CD4-positive, CD25-positive, alpha-beta regulatory T cell (primary cell): ENCODE results near the gene MAP3K14. TPM values are rescaled to one million over a fixed set of nuclear protein-coding genes. Genes with fewer than 3 reads are reported as not detected.
A peak's percentile ranks its signal among the peaks of the same experiment; 100 is the strongest.

ENCODE experiments used
- ATAC-seq, 2 donors: fragments of 150-1000 bp; cut with Tn5 transposase; one replicate each; pipeline ENCODE4 v1.10.0; 2021; ENCODE audit warnings: low read depth in 2 of 2, moderate number of reproducible peaks in 2 of 2, moderate library complexity in 1 of 2
- DNase-seq, 3 donors: peaks; one replicate each; pipeline versions ENCODE4 v3.0.0 to v3.0.0-alpha.2; 2012 to 2022; ENCODE audit warnings: mixed read lengths in 1 of 3
- H3K27ac ChIP-seq: one replicate; pipeline ENCODE4 v1.7.0; 2013; ENCODE audit warnings: mild to moderate bottlenecking, low read length; ENCODE audit not compliant: insufficient read depth, poor library complexity, severe bottlenecking
- H3K27me3 ChIP-seq: one replicate; pipeline ENCODE4 v1.7.0; 2013; ENCODE audit warnings: low read length; ENCODE audit not compliant: control insufficient read depth, insufficient read depth
- H3K36me3 ChIP-seq: one replicate; pipeline ENCODE4 v1.7.0; 2013; ENCODE audit warnings: mild to moderate bottlenecking, low read length, moderate library complexity; ENCODE audit not compliant: control insufficient read depth, insufficient read depth
- H3K4me1 ChIP-seq: 2 replicates; pipeline ENCODE4 v1.7.0; 2013; ENCODE audit warnings: mild to moderate bottlenecking, low read length; ENCODE audit not compliant: insufficient read depth, control insufficient read depth, poor library complexity, severe bottlenecking
- H3K4me3 ChIP-seq: one replicate; pipeline ENCODE4 v1.7.0; 2013; ENCODE audit warnings: low read depth, mild to moderate bottlenecking, low read length, moderate library complexity
- H3K9me3 ChIP-seq, 2 experiments: 1 replicate in 1 of 2; 2 replicates in 1 of 2; pipeline ENCODE4 v1.7.0; 2013; ENCODE audit warnings: low read length in 2 of 2, mild to moderate bottlenecking in 1 of 2, moderate library complexity in 1 of 2; ENCODE audit not compliant: control insufficient read depth in 2 of 2
- H3K27ac Mint-ChIP-seq, 3 donors: one replicate each; pipeline ENCODE4 v1.8.0; 2020 to 2022; ENCODE audit warnings: mild to moderate bottlenecking in 3 of 3, mixed read lengths in 3 of 3, moderate library complexity in 2 of 3
- H3K27me3 Mint-ChIP-seq: one replicate; pipeline ENCODE4 v1.8.0; 2022; ENCODE audit warnings: mild to moderate bottlenecking, mixed read lengths
- H3K36me3 Mint-ChIP-seq: one replicate; pipeline ENCODE4 v1.8.0; 2020; ENCODE audit warnings: mixed read lengths
- H3K4me1 Mint-ChIP-seq, 4 donors: one replicate each; pipeline ENCODE4 v1.8.0; 2020 to 2022; ENCODE audit warnings: mixed read lengths in 4 of 4, mild to moderate bottlenecking in 1 of 4
- H3K4me3 Mint-ChIP-seq, 4 donors: one replicate each; pipeline ENCODE4 v1.8.0; 2020 to 2022; ENCODE audit warnings: mild to moderate bottlenecking in 4 of 4, mixed read lengths in 4 of 4, moderate library complexity in 3 of 4
- H3K9me3 Mint-ChIP-seq, 7 donors: one replicate each; pipeline ENCODE4 v1.8.0; 2020 to 2022; ENCODE audit warnings: mixed read lengths in 7 of 7, mild to moderate bottlenecking in 3 of 7, moderate library complexity in 2 of 7
- polyA plus RNA-seq, 4 donors: library from polyadenylated mRNA; unstranded; fragments of 300-500 nt; fragmentation: Illumina TruSeq; gene quantifications; one replicate each; pipeline ENCODE4 v1.2.3, GENCODE V29; 2021
- total RNA-seq: library from RNA; stranded (reverse); gene quantifications from one replicate; pipeline ENCODE4 v1.2.3, GENCODE V29; 2022

MAP3K14 gene
- total and polyA plus RNA-seq, 5 donors from 2014 or later, result 5.9 to 61.3 (median 7.2) TPM

DNA sequence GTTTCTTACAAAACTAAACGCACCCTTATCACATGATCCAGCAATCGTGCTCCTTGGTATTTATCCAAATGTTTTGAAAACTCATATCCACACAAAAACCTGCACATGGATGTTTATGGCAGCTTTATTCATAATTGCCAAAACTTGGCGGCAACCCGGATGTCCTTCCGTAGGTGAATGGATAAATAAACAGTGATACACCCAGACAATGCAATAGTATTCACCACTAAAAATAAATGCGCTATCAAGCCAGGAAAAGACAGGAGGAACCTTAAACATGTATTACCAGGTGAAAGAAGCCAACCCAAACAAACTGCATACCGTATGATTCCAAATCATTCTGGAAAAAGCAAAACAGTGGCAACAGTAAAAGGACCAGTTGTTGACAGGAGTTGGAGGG lies 64.9 kb downstream of the MAP3K14 start:
- no peaks in the 10 kb centered on the region for H3K9me3 Mint-ChIP-seq
- ATAC-seq, result no peak
- Histone ChIP-seq H3K4me1 (peaks cover 59% of the 10 kb centered on the region), H3K36me3 (peaks cover 10% of the 10 kb centered on the region), H3K4me3 (no peak overlapping the region), H3K9me3 (no peaks in the 10 kb centered on the region), H3K27ac (no peak overlapping the region), H3K27me3 (no peaks in the 10 kb centered on the region)
- DNase-seq, result no peak
- peak overlapping the region in 1 of 4 donors; percentile 18 for H3K4me3 Mint-ChIP-seq
- peaks cover 0 to 76% (median 42%) of the 10 kb centered on the region in 4 donors for H3K4me1 Mint-ChIP-seq
- peaks cover 6% of the 10 kb centered on the region for H3K36me3 Mint-ChIP-seq
- no peaks in the 10 kb centered on the region for H3K27me3 Mint-ChIP-seq
- H3K27ac Mint-ChIP-seq, result peak overlapping the region in 2 of 3 donors; percentile 89 to 91

DNA sequence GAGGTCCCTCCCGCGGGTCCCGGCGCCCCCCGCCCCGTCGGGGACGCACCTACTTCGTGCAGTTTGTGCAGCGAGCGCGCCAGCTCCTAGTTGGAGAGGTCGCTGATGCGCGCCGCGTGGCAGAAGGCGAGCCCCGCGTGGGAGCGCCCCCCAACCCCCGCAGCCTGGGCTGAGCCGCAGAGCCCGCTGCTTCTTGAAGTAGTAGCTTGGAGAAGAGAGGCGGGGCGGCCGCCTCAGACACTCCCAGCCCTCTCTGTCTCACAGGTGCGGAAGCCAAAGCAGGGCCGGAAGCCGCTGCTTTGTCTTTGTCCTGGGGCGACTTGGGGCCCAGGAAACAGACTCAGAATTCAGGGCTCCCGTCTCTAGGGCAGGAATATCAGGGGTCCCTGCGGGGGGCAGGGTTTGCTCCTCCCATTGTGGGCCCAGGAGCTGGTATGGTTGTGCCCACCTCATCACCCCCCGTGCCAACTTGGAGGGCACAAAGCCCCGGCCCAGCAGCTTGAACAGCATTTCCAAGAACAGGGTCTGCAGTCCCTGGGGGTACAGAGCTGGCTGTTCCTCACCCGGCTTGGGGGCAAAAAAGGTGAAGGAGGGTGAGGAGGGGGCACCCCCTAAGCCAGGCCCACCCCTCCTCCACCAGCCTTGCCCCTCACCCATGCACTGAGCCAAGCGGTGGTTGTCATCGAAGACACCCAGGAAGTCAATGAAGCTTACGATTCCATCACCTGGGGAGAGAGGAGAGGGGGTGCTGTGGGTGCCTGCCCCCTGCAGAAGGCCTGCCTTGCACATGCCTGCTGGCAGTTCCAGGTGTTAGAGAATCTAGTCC lies 68.5 kb downstream of the MAP3K14 start:
- no peaks in the 10 kb centered on the region for H3K9me3 Mint-ChIP-seq
- H3K36me3 Mint-ChIP-seq, result peaks cover 6% of the 10 kb centered on the region
- H3K4me3 Mint-ChIP-seq, result peak overlapping the region; percentile 88 to 97 (median 92)
- DNase-seq (peak; percentile 79 to 95 (median 85)), ATAC-seq (peak; percentile 79 to 82)
- H3K9me3 ChIP-seq, result no peaks in the 10 kb centered on the region
- peak overlapping the region; percentile 48 for H3K4me3 ChIP-seq
- H3K36me3 ChIP-seq, result peaks cover 42% of the 10 kb centered on the region
- no peaks in the 10 kb centered on the region for H3K27me3 ChIP-seq
- H3K27ac Mint-ChIP-seq, result peak overlapping the region; percentile 97 to 98 (median 97)
- peaks cover 74% of the 10 kb centered on the region for H3K4me1 ChIP-seq
- H3K4me1 Mint-ChIP-seq, result peaks cover 0 to 78% (median 39%) of the 10 kb centered on the region in 4 donors
- H3K27me3 Mint-ChIP-seq, result no peaks in the 10 kb centered on the region
- H3K27ac ChIP-seq, result peak overlapping the region; percentile 97

DNA sequence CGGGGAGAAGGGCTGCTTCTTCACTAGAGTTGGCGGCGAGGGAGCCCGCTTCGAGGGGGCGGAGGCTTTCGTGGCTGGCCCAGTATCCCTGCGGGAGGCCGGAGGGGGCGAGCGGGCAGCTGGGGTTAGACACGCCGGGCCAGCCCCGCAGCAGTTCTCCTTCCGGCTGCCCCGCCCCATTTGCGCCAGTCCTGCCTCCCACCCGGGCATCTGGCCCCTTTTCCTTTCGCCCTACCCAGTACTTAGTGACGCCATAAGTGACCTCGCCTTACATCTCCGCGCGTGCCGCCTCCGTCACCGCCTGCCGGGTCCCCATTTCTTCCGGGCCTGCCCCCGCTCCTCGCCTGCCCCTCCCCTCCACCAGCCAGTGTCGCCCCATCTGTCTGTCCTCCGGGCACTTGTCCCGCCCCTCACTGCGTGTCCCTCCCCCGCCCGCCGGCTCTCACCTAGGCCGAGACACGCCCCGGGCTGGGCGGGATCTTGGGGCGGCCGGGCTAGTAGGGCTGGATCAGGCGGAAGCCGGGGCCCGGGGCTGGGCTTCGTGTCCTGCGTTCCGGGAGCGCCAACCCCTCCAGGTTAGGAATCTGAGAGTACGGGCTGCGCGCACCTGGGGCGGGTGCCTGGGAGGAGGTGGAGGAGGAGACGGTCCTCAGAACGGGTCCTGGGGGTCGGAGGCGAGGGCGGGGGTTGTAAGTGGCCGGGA lies 69.2 kb downstream of the MAP3K14 start:
- Histone ChIP-seq H3K36me3 (peaks cover 50% of the 10 kb centered on the region), H3K9me3 (no peaks in the 10 kb centered on the region), H3K4me1 (peaks cover 70% of the 10 kb centered on the region), H3K4me3 (no peak overlapping the region), H3K27me3 (no peaks in the 10 kb centered on the region), H3K27ac (peak overlapping the region; percentile 97)
- H3K27me3 Mint-ChIP-seq, result no peaks in the 10 kb centered on the region
- ATAC-seq, result peak; percentile 83 to 88
- H3K36me3 Mint-ChIP-seq, result peaks cover 11% of the 10 kb centered on the region
- H3K4me3 Mint-ChIP-seq, result peak overlapping the region; percentile 88 to 97 (median 92)
- H3K9me3 Mint-ChIP-seq, result no peaks in the 10 kb centered on the region
- DNase-seq, result peak; percentile 92 to 98 (median 97)
- peak overlapping the region; percentile 90 to 97 (median 97) for H3K27ac Mint-ChIP-seq
- peaks cover 0 to 75% (median 37%) of the 10 kb centered on the region in 4 donors for H3K4me1 Mint-ChIP-seq

DNA sequence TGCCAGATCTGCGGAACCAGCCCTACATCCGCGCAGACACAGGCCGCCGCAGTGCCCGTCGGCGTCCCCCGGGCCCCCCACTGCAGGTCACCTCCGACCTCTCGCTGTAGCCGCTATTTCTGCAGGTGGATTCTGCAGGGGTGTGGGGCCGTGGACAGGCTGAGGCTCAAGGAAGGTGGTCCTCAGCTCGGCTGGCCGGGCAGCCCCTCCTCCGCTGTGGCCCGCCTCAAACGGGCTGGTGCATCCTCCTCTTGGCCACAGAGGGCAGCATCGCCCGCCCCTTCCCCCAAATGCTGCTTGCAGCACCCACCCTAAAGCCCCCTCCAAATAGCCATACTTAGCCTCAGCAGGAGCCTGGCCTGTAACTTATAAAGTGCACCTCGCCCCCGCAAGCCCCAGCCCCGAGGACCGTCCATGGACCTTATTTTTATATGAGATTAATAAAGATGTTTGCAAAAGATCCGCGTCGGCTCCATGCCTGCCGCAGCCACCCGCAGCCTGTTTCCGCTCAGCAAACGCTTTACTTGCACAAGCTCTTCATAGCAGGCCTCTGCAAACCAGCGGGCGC lies 69.9 kb downstream of the MAP3K14 start:
- peak overlapping the region; percentile 88 to 97 (median 92) for H3K4me3 Mint-ChIP-seq
- no peaks in the 10 kb centered on the region for H3K9me3 Mint-ChIP-seq
- Histone ChIP-seq H3K4me3 (no peak overlapping the region), H3K4me1 (peaks cover 67% of the 10 kb centered on the region), H3K9me3 (no peaks in the 10 kb centered on the region), H3K36me3 (peaks cover 55% of the 10 kb centered on the region), H3K27me3 (no peaks in the 10 kb centered on the region), H3K27ac (peak overlapping the region; percentile 97)
- ATAC-seq, result peak; percentile 35 to 43
- no peaks in the 10 kb centered on the region for H3K27me3 Mint-ChIP-seq
- H3K27ac Mint-ChIP-seq, result peak overlapping the region; percentile 85 to 97 (median 97)
- DNase-seq, result peak in 1 of 3 donors; percentile 84
- H3K36me3 Mint-ChIP-seq, result peaks cover 15% of the 10 kb centered on the region
- H3K4me1 Mint-ChIP-seq, result peaks cover 0 to 69% (median 35%) of the 10 kb centered on the region in 4 donors

DNA sequence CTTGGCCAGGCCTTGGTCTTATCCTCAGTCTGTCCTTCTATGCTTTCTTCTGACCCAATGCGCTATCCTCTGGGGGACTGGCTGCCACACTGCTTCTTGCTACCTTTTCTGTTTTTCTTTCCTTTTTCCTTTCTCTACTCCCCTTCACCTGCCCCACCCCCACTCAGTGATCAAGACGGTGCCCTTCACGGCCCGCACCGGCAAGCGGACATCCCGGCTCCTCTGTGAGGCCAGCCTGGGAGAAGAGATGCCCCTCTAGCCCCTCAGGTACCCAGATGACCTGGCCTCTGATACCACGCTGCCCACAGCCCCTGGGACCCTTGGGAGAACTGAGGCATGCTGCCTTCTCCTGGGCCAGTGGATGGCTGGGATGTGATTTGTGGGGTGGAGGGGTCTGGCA lies 70.5 kb downstream of the MAP3K14 start:
- Mint-ChIP-seq H3K36me3 (peaks cover 15% of the 10 kb centered on the region), H3K27ac (peak overlapping the region; percentile 79 to 97 (median 82)), H3K4me1 (peaks cover 0 to 66% (median 32%) of the 10 kb centered on the region in 4 donors), H3K9me3 (no peaks in the 10 kb centered on the region), H3K4me3 (peak overlapping the region; percentile 31 to 92 (median 84)), H3K27me3 (no peaks in the 10 kb centered on the region)
- Histone ChIP-seq H3K4me1 (peaks cover 67% of the 10 kb centered on the region), H3K9me3 (no peaks in the 10 kb centered on the region), H3K27me3 (no peaks in the 10 kb centered on the region), H3K36me3 (peaks cover 58% of the 10 kb centered on the region), H3K27ac (peak overlapping the region; percentile 97), H3K4me3 (no peak overlapping the region)
- DNase-seq, result no peak
- no peak for ATAC-seq

DNA sequence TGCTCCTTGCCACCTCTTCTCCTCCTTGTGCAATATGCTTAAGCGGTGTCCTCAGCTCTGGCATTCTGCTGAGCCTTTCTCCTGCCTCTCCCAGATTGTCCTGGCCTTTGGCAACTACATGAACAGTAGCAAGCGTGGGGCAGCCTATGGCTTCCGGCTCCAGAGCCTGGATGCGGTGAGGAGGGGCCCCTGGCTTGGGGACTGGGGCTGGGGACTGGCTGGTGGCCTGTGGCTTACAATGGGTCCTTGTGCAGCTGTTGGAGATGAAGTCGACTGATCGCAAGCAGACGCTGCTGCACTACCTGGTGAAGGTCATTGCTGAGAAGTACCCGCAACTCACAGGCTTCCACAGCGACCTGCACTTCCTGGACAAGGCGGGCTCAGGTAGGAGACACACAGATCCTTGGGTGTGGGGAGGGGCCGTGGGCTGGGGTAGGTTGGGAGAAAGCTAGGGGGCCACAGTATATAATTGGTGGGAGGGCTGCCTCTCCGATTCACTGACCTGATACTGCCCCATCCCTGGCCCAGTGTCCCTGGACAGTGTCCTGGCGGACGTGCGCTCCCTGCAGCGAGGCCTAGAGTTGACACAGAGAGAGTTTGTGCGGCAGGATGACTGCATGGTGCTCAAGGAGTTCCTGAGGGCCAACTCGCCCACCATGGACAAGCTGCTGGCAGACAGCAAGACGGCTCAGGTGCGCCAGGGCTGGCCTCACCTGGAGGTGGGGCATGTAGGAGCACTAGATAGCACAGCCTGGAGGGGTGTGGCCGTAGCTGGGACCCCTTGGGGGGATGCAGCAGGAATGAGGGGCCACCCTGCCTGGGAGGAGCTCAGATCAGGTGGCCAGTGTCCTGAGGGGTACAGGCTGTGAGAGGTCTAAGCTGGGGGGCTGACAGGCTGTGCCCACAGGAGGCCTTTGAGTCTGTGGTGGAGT lies 71.8 kb downstream of the MAP3K14 start:
- ATAC-seq (no peak), DNase-seq (no peak)
- no peaks in the 10 kb centered on the region for H3K27me3 Mint-ChIP-seq
- no peaks in the 10 kb centered on the region for H3K9me3 ChIP-seq
- H3K27ac Mint-ChIP-seq, result peak overlapping the region; percentile 20 to 85 (median 41)
- H3K27me3 ChIP-seq, result no peaks in the 10 kb centered on the region
- peaks cover 65% of the 10 kb centered on the region for H3K36me3 ChIP-seq
- H3K4me1 ChIP-seq, result peaks cover 56% of the 10 kb centered on the region
- H3K36me3 Mint-ChIP-seq, result peaks cover 15% of the 10 kb centered on the region
- H3K4me1 Mint-ChIP-seq, result peaks cover 0 to 54% (median 29%) of the 10 kb centered on the region in 4 donors
- H3K27ac ChIP-seq, result peak overlapping the region; percentile 97
- H3K4me3 ChIP-seq, result no peak overlapping the region
- no peaks in the 10 kb centered on the region for H3K9me3 Mint-ChIP-seq
- H3K4me3 Mint-ChIP-seq, result peak overlapping the region in 2 of 4 donors; percentile 0 to 52

DNA sequence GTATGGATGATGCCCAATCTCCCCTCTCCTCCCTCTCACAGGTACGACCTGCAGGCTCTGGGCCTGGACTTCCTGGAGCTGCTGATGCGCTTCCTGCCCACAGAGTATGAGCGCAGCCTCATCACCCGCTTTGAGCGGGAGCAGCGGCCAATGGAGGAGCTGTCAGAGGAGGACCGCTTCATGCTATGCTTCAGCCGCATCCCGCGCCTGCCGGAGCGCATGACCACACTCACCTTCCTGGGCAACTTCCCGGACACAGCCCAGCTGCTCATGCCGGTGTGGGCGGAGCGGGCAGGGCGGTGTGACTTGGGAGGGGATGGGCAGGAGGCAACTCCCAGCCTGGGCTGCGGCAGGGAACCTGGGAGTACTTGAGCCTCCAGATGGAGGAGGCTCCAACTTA lies 73.1 kb downstream of the MAP3K14 start:
- Histone ChIP-seq H3K4me3 (no peak overlapping the region), H3K27me3 (no peaks in the 10 kb centered on the region), H3K36me3 (peaks cover 73% of the 10 kb centered on the region), H3K9me3 (no peaks in the 10 kb centered on the region), H3K4me1 (peaks cover 43% of the 10 kb centered on the region), H3K27ac (no peak overlapping the region)
- Mint-ChIP-seq H3K27me3 (no peaks in the 10 kb centered on the region), H3K9me3 (no peaks in the 10 kb centered on the region), H3K4me3 (no peak overlapping the region), H3K4me1 (peaks cover 0 to 45% (median 31%) of the 10 kb centered on the region in 4 donors), H3K27ac (peak overlapping the region in 1 of 3 donors; percentile 67), H3K36me3 (peaks cover 22% of the 10 kb centered on the region)
- DNase-seq (no peak), ATAC-seq (no peak)
